D721Med (cell line): ENCODE data around the gene DNAH17.

Experiments used
- DNase-seq: peaks from one replicate; pipeline ENCODE4 v3.0.0; 2011; ENCODE audit warnings: low spot score; ENCODE audit not compliant: insufficient read length
- FAIRE-seq: peaks from 2 replicates; lab custom pipeline; 2011; peaks lifted over from hg19 to GRCh38; lab: Jason Lieb, UNC
- CTCF ChIP-seq: IDR thresholded peaks from 2 replicates; pipeline ENCODE4 v1.5.1; 2012; ENCODE audit warnings: mild to moderate bottlenecking, control low read depth; ENCODE audit not compliant: insufficient read depth; ENCODE audit errors: missing control alignments

The DNAH17 gene

DNA sequence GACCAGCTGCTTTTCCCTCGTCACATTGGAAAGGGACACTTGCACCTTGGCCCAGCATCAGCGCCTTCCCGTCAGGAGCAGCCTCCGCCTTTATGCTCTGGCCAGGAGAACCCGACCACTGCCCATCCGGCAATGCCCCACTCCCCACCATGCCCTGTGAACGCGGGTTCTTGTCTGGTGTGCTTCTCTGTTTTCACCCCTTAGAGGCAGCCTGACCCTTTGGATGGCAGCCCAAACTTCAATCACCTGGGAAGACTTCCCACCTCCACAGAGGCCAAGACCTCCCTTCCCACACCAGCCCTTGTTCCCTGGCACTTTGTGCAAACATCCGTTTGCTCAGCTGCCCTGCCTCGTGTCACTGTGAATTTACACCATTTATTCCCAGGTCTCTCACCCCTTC, 87.0 kb downstream of the DNAH17 start:
- TF ChIP-seq CTCF: no peak
- FAIRE-seq (no peak), DNase-seq (no peak)

GRCh38 chr17:78488867-78489634, 88.1 kb downstream of the DNAH17 start:
- TF ChIP-seq CTCF: no peak
- FAIRE-seq (no peak), DNase-seq (no peak)

DNA sequence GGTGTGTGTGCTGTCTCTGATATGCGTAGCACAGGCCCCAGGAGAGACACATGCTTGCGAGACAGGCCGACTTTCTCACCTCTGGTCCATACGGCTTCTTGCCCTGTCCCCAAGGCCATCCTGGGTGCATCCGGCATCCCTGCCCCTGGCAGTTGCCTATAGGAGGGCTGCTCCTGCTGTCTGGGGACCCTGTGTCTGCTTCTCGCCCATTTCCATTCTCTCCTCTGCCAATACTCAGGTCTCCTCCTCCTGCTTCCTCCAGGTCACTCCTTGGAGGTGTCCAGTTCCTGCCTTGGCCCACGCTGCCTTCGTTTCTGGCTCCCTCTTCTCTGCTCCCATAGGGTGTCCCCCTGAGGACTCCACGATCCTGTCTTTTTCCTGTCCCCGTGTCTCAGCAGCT, 89.0 kb downstream of the DNAH17 start:
- no peak for FAIRE-seq
- no peak for TF ChIP-seq CTCF

GRCh38 chr17:78486946-78487680, 90.1 kb downstream of the DNAH17 start:
- no peak for TF ChIP-seq CTCF
- no peak for FAIRE-seq
- DNase-seq: no peak

More for the DNA sequence above, 89.0 kb downstream of the DNAH17 start:
- no peak for DNase-seq

- FAIRE-seq: no peak
- DNase-seq: no peak
- no peak for TF ChIP-seq CTCF
Measured at GRCh38 chr17:78486228-78486802, 90.9 kb downstream of the DNAH17 start.

DNA sequence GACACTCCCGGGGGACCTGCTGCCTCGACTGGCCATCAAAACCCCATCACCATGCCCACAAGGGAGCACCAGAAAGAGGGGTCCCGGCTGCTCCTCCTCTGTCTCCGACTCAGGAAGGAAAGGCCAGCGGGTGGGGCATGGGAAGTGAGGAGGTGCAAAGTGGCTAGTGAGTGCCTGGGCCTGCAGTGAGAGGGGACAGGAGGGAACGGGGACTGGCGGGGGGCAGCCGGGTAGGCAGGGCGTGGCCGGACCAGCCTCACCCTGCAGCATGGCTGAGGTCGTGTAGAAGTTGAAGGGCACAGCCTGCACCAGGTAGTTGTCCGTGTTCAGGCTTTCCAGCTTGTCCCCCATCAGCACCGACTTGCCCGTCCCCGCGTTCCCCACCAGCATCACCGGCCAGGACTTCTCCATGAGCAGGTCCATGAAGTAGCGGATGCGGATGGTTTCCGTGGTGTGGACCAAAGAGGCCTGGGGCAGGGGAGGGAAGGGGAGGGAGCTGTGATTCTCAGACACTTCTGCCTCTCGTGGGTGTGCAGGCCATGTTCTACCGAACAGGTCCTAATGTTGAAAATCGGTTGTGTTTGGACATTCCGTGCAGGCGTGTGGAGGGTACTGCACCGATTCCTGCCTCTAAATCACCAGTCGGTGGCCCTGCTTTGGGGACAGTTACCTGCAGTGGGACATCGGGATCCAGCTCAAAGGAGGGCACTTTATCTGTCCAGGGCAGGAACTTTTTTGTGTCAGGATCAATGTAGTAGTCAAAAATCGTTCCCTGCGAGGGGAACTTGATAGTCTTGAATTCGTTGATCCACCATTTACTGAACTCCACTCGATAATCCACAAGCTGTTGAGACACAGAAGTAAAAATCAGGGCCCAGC, 91.7 kb downstream of the DNAH17 start:
- TF ChIP-seq CTCF: no peak
- no peak for DNase-seq
- FAIRE-seq: no peak
